Measurements from ENCODE around the gene ORAI2. TPM values are rescaled to one million over a fixed set of nuclear protein-coding genes. Genes with fewer than 3 reads are reported as not detected.

Gene ORAI2
- total and polyA plus RNA-seq, 2 of the 8 experiments (the other 6 are each of a cell fraction or from before 2014, with no cell fraction given) = 20.7 to 35.2 TPM

DNA sequence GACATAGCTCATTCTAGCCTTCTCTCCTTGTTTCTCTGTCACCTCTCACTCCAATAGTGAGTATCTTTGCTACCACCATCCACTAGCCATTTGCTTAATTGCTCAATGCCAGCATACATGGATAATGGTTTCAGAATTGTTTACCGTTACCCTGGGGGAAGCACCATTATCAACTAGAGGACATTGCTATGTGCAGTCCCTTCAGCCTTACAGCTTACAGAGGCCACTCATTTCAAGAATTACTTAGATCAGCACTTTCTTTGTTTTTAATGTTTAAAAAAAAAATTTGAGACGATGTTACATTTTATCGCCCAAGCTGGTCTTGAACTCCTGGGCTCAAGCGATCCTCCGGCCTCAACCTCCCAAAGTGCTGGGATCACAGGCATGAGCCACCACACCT, 14.8 kb upstream of the ORAI2 start:
- H3K56ac ChIP-seq (replicated peaks; ENCODE audit: insufficient read length, low read depth, low read length) = no peak overlapping the region
- no peak overlapping the region for H3K18ac ChIP-seq (ENCODE audit: extremely low read depth, low read length)
- H3K27me3 ChIP-seq (replicated peaks in 1 of 4; ENCODE audit: control insufficient read depth in 3 of 4, extremely low read depth in 1 of 4, insufficient read depth in 3 of 4, low read length in 3 of 4) = no peaks in the 10 kb centered on the region
- POLR2A ChIA-PET (ENCODE audit: partially characterized antibody) = no interaction called here
- CTCF ChIA-PET (ENCODE audit: partially characterized antibody) = interaction anchor here (0.5 to 4.2 kb wide), 5 partner anchors 9 to 1830 kb away, joined by 3 to 16 read pairs (median 3); no protein-coding TSS in a partner anchor
- DNase-seq (ENCODE audit: low read depth in 1 of 2, low spot score in 2 of 2) = no peak
- H3K23me2 ChIP-seq (ENCODE audit: low read depth, low read length) = no peaks in the 10 kb centered on the region
- no peak overlapping the region for H4K5ac ChIP-seq (ENCODE audit: insufficient read length, low read depth, low read length)
- no peak overlapping the region for H4K91ac ChIP-seq (replicated peaks; ENCODE audit: insufficient read length, low read length)
- peaks cover 3 to 19% (median 7%) of the 10 kb centered on the region in 4 experiments; a peak in 6 of 8 replicates for H3K36me3 ChIP-seq (ENCODE audit: control insufficient read depth in 2 of 4, insufficient read depth in 4 of 4, low read length in 3 of 4)
- H2BK20ac ChIP-seq (ENCODE audit: low read length) = no peak overlapping the region
- H3K4me3 ChIP-seq (ENCODE audit: extremely low read depth in 1 of 4, insufficient read depth in 2 of 4, low read depth in 3 of 4, low read length in 4 of 4) = no peak overlapping the region
- 96% methylated on average over 5 of the region's 5 CpGs; no CpG with 5 or more reads in 1 of the 2 experiments for WGBS, 2 experiments (ENCODE audit: extremely low coverage in 1 of 2, insufficient coverage in 1 of 2, insufficient read length in 1 of 2, insufficient replicate concordance in 2 of 2, low coverage in 1 of 2, low lambda C conversion rate in 2 of 2, missing lambda C conversion rate in 1 of 2)
- no peak overlapping the region for H3K4me2 ChIP-seq (ENCODE audit: insufficient read depth in 1 of 2, low read depth in 2 of 2, low read length in 2 of 2)
- H3K4me1 ChIP-seq (replicated peaks in 1 of 4; ENCODE audit: control insufficient read depth in 3 of 4, insufficient read depth in 4 of 4, low read length in 3 of 4) = no peaks in the 10 kb centered on the region
- no peak overlapping the region for H2BK12ac ChIP-seq (ENCODE audit: low read depth, low read length)
- H2BK120ac ChIP-seq (replicated peaks; ENCODE audit: low read depth, low read length) = no peak overlapping the region
- no peak overlapping the region for H3K27ac ChIP-seq (ENCODE audit: low read depth, low read length)
- no peak overlapping the region for H3K9ac ChIP-seq (replicated peaks in 1 of 4; ENCODE audit: extremely low read depth in 1 of 4, low read depth in 3 of 4, low read length in 3 of 4)
- no peak overlapping the region for H2BK5ac ChIP-seq (ENCODE audit: low read depth, low read length)
- no peak overlapping the region for H3K23ac ChIP-seq (ENCODE audit: insufficient read length)
- H3K79me2 ChIP-seq (ENCODE audit: control insufficient read depth in 1 of 2, insufficient read depth in 2 of 2, low read length in 2 of 2) = no peaks in the 10 kb centered on the region
- TF ChIP-seq RAD21 (IDR thresholded peaks at IDR 0.05 in 1 of 2, conservative IDR thresholded peaks at IDR 0.05 in 1 of 2; ENCODE audit: low read depth in 2 of 2, low read length in 2 of 2) = no peak
- no peak for TF ChIP-seq TEAD4 (IDR thresholded peaks at IDR 0.05; ENCODE audit: low read depth, low read length)
- no peak for TF ChIP-seq RBBP5 (IDR thresholded peaks at IDR 0.05; ENCODE audit: borderline replicate concordance, low read depth, low read length)
- no peak for TF ChIP-seq SP1 (IDR thresholded peaks at IDR 0.05; ENCODE audit: low read depth, low read length)
- TF ChIP-seq YY1 (IDR thresholded peaks at IDR 0.05; ENCODE audit: low read depth, low read length) = no peak
- no peak for TF ChIP-seq EZH2 (IDR thresholded peaks at IDR 0.05; ENCODE audit: low read depth, low read length, severe bottlenecking)
- TF ChIP-seq NANOG (IDR thresholded peaks at IDR 0.05; ENCODE audit: insufficient read depth, low read depth, low read length, poor library complexity, severe bottlenecking) = no peak
- no peak for TF ChIP-seq BACH1 (IDR thresholded peaks at IDR 0.05; ENCODE audit: low read length)
- TF ChIP-seq, protein P1, sequence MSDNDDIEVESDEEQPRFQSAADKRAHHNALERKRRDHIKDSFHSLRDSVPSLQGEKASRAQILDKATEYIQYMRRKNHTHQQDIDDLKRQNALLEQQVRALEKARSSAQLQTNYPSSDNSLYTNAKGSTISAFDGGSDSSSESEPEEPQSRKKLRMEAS (IDR thresholded peaks at IDR 0.05) = no peak
- no peak overlapping the region for H3K14ac ChIP-seq (ENCODE audit: insufficient read length)
- no peak overlapping the region for H2BK15ac ChIP-seq (ENCODE audit: low read length)
- no peak overlapping the region for H4K8ac ChIP-seq (ENCODE audit: extremely low read depth, insufficient read depth, low read length)
- H2AK5ac ChIP-seq (ENCODE audit: low read depth, low read length) = no peak overlapping the region
- H4K20me1 ChIP-seq (replicated peaks in 1 of 2; ENCODE audit: control insufficient read depth in 1 of 2, insufficient read depth in 2 of 2, low read length in 2 of 2) = peaks cover 0 to 11% of the 10 kb centered on the region in 2 experiments
- H3K79me1 ChIP-seq (ENCODE audit: low read depth, low read length) = no peaks in the 10 kb centered on the region; the same call in 1 of the 2 replicates
- no peak overlapping the region for H3K4ac ChIP-seq (replicated peaks; ENCODE audit: insufficient read length, low read depth, low read length)
- no peak for FAIRE-seq
- H2AFZ ChIP-seq (ENCODE audit: low read length) = no peak overlapping the region
- H3K9me3 ChIP-seq (ENCODE audit: insufficient read depth in 2 of 2, low read depth in 1 of 2, low read length in 1 of 2) = no peaks in the 10 kb centered on the region
